Epithelial cell of proximal tubule (primary cell): ENCODE results near the gene SMDT1. TPM values are rescaled to one million over a fixed set of nuclear protein-coding genes. Genes with fewer than 3 reads are reported as not detected.

Experiments used
- DNase-seq: peaks from one replicate; pipeline ENCODE4 v3.0.0-alpha.2; 2011; ENCODE audit warnings: low read depth
- H3K4me3 ChIP-seq: 2 replicates; pipeline ENCODE4 v1.5.1; 2011; ENCODE audit warnings: low read depth, mild to moderate bottlenecking, low read length
- CTCF ChIP-seq: conservative IDR thresholded peaks from 2 replicates; pipeline ENCODE4 v1.5.1; 2012; ENCODE audit warnings: low read depth, mild to moderate bottlenecking, low read length
- total RNA-seq: library from RNA; depleted of rRNA; stranded (reverse); fragments of >200 nt; gene quantifications from 2 replicates; pipeline ENCODE4 v1.2.3, GENCODE V29; 2015

The SMDT1 gene, protein sequence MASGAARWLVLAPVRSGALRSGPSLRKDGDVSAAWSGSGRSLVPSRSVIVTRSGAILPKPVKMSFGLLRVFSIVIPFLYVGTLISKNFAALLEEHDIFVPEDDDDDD
- total RNA-seq: 1.1 and 3.0 TPM in 2 replicates

DNA sequence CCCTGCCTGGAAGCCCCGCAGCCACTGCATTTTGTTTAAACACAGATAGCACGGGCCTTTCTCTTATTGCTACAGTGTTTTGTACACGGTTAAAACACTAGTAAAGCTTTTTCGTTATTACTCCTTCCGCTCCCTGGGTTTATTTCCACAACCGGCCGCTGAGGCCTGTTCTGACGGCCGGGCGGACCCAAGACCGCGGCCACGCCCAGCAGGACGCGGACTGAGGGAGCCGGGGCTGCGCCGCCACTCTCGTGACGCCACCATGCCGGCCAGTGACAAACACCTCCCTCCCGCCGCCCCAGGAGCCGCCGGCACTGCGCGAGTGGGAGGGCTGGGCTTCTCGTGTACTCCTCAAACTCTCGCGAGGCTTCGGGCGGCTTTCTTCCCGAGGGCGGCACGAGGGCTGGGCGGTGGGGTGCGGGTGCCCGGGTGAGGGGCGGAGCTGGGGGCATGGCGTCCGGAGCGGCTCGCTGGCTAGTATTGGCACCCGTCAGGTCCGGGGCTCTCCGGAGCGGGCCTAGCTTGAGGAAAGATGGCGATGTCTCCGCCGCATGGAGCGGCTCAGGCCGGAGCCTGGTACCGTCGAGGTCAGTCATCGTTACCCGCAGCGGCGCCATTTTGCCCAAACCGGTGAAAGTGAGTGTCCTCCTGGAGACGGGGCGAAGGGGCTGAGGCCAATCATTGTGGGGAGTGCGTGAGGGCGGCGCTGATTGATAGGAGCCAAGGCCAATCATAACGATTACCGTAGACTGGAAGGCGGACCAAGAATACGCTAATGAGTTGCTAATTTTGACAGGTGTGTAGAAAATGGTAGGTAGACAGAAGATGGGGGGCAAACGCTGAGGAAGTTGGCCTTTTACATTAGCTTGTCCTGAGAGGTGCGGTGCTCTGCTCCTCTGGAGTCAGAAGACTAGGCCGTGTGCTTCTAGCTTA, at the start of gene SMDT1:
TSS of gene SMDT1 (plus strand) at position 382 of the 933 bp plus-strand sequence. CDS start at position 451, 69 bp downstream.
- DNase-seq: peak; percentile 84
- no peak for TF ChIP-seq CTCF
- H3K4me3 ChIP-seq: peak within 1 kb of the TSS; percentile 58

GRCh38 chr22:42033263-42034181, 46.0 kb upstream of the SMDT1 start:
- no peak for TF ChIP-seq CTCF
- H3K4me3 ChIP-seq: no peak overlapping the region
- DNase-seq: no peak

GRCh38 chr22:42035256-42035655, 44.2 kb upstream of the SMDT1 start:
- TF ChIP-seq CTCF: no peak
- DNase-seq: no peak
- H3K4me3 ChIP-seq: no peak overlapping the region

DNA sequence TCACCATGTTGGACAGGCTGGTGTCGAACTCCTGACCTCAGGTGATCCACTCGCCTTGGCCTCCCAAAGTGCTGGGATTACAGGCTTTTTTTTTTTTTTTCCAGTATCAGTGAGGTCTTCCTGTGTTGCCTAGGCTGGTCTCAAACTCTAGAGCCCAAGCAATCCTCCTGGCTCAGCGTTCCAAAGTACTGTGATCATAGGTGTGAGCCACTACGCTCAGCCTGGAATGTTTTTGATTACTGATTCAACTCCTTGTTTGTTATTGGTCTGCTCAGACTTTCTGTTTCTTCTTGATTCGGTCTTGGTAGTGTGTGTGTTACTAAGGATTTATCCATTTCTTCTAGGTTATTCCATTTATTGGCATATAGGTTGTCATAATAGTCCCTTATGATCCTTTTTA, 40.2 kb upstream of the SMDT1 start:
- no peak for DNase-seq
- TF ChIP-seq CTCF: no peak

DNA sequence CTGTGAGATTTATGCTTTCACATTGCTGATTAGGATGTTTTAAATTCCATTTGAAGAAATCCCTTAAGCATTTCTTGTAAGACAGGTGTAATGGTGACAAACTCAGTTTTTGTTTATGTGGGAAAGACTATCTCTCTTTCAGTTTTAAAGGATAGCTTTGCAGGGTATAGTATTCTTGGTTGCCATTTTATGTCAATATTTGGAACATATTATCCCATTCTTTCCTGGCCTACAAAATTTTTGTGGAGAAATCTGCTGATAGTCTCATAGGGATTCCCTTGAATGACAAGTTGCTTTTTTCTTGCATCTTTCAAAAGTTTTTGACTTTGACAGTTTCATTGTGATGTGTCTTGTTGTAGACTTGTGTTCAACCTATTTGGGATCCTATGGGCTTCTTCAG, 37.7 kb upstream of the SMDT1 start:
- TF ChIP-seq CTCF: no peak
- no peak for DNase-seq
- no peak overlapping the region for H3K4me3 ChIP-seq

More for the DNA sequence above, 40.2 kb upstream of the SMDT1 start:
- no peak overlapping the region for H3K4me3 ChIP-seq

GRCh38 chr22:42050641-42051180, 28.8 kb upstream of the SMDT1 start:
- DNase-seq: no peak
- no peak overlapping the region for H3K4me3 ChIP-seq
- no peak for TF ChIP-seq CTCF
